Testis (tissue), 3 donors: ENCODE measurements around the gene HPF1. TPM values are rescaled to one million over a fixed set of nuclear protein-coding genes. Genes with fewer than 3 reads are reported as not detected.
"Not testable (repeated sequence)": the region's sequence is repeated elsewhere in the genome, so short reads cannot be mapped to it uniquely, and the experiment has no call there.

Source experiments
- DNase-seq: peaks from one replicate; pipeline ENCODE4 v3.0.0-alpha.2; 2019
- H3K27ac ChIP-seq, 2 donors: fragments of 200-600 bp; sonication (generic); one replicate each; pipeline ENCODE4 v1.5.1; 2019
- H3K27me3 ChIP-seq: fragments of 200-600 bp; sonication (generic); one replicate; pipeline ENCODE4 v1.5.1; 2019
- H3K36me3 ChIP-seq: fragments of 200-600 bp; sonication (generic); one replicate; pipeline ENCODE4 v1.5.1; 2017; ENCODE audit warnings: low read depth; ENCODE audit errors: missing control alignments
- H3K4me1 ChIP-seq: fragments of 200-600 bp; sonication (generic); one replicate; pipeline ENCODE4 v1.5.1; 2019
- H3K4me3 ChIP-seq, 2 donors: fragments of 200-600 bp; sonication (generic); one replicate each; pipeline ENCODE4 v1.5.1; 2017 to 2019
- H3K9me3 ChIP-seq: fragments of 200-600 bp; sonication (generic); one replicate; pipeline ENCODE4 v1.5.1; 2017
- POLR2A ChIP-seq: fragments of 450-650 bp; IDR thresholded peaks from one replicate; pipeline ENCODE4 v1.6.1; 2017; ENCODE audit warnings: antibody characterized with exemption, mild to moderate bottlenecking, moderate library complexity
- WGBS, 2 donors: methylation state at CpG; one replicate each; pipeline ENCODE4 v1.1.5; 2018; 5-methylcytosine and 5-hydroxymethylcytosine counted together
- intact Hi-C: fragments of 100-400 bp; cut with DNase I; formaldehyde crosslinking; loops from one replicate; pipeline ENCODE4 v1.15.1; 2023; ENCODE audit warnings: low total_unique reads
- polyA plus RNA-seq: library from polyadenylated mRNA; stranded (reverse); fragments of 350-450 nt; fragmentation: Illumina TruSeq; extraction: RNeasy Lipid Tissue Mini Kit (QIAGEN cat#74804); gene quantifications from one replicate; pipeline ENCODE4 v1.2.3, GENCODE V29; 2014; ENCODE audit warnings: low read depth, low replicate concordance; ENCODE audit not compliant: insufficient read depth
- total RNA-seq, 2 donors: library from RNA; depleted of rRNA; stranded (reverse); fragments of >200 nt; gene quantifications; one replicate each; pipeline ENCODE4 v1.2.3, GENCODE V29; 2016
- TF ChIP-seq, protein P1 (sequence below), 3 experiments: fragments of 450-650 bp in 2 of 3; fragments of 200-600 bp in 1 of 3; sonication (generic) in 1 of 3; IDR thresholded peaks; one replicate each; pipeline ENCODE4 v1.5.1; 2016 to 2019; ENCODE audit warnings: antibody characterized with exemption in 3 of 3, mild to moderate bottlenecking in 2 of 3, moderate library complexity in 1 of 3

HPF1 gene
- total and polyA plus RNA-seq, 3 donors from 2014 or later = 16.8 to 24.6 (median 18.9) TPM

DNA sequence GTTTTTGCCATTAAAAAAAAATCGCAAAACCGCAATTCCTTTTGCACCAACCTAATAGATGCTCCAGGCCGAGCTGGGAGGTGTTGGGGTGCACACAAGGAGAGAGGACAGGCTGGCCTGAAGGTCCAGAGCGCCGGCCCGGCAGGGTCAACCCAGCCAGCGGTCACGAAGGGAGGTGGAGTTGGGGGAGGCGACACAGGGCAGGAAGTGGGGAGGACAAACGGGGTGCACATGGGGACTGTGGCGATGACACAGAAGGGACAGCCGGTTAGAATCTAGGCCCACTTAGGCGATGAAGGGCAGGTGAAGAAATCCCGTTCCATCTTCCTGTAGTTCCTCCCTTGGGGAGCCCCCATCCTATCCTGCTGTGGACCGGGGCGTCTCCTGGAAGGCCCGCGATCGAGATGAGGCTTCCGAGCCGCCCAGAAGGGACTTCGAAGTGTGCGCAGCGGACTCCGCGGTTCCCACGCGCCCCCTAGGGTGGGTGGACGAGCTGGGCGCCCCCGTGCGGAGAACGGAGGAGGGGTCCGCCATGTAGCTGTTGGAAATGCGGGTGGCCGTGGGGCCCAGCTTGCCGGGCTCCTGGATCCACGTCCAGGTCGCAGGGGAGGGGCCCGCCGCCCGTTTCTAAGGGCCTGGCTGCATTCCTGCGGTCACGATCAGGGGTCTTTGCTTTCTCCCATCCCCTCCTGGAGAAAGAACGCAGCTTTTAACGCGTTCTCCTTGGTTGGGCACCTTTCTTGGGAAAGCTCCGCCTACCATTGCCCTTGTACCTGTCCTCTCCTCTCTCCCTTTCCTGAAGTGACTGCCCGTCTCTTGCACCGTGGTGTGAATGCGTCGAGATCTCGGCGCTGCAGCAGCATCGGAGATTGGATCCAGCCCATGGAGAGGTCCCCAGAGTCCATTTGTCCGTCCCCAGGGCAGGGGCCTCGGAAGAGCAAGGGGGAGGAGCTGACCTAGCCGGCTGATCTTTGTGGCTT is 17.0 kb upstream of the HPF1 start:
- peak; percentile 47 for DNase-seq
- Histone ChIP-seq H3K27ac (no peak overlapping the region), H3K36me3 (no peaks in the 10 kb centered on the region), H3K9me3 (no peaks in the 10 kb centered on the region), H3K4me1 (no peaks in the 10 kb centered on the region), H3K27me3 (no peaks in the 10 kb centered on the region), H3K4me3 (peak overlapping the region; percentile 36 to 56)
- TF ChIP-seq POLR2A = no peak
- TF ChIP-seq, protein P1, sequence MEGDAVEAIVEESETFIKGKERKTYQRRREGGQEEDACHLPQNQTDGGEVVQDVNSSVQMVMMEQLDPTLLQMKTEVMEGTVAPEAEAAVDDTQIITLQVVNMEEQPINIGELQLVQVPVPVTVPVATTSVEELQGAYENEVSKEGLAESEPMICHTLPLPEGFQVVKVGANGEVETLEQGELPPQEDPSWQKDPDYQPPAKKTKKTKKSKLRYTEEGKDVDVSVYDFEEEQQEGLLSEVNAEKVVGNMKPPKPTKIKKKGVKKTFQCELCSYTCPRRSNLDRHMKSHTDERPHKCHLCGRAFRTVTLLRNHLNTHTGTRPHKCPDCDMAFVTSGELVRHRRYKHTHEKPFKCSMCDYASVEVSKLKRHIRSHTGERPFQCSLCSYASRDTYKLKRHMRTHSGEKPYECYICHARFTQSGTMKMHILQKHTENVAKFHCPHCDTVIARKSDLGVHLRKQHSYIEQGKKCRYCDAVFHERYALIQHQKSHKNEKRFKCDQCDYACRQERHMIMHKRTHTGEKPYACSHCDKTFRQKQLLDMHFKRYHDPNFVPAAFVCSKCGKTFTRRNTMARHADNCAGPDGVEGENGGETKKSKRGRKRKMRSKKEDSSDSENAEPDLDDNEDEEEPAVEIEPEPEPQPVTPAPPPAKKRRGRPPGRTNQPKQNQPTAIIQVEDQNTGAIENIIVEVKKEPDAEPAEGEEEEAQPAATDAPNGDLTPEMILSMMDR (IDR thresholded peaks at IDR 0.05) = peak in 1 of 3 experiments; percentile 5
- WGBS, 2 donors = 23 to 24% methylated on average over 28 to 58 of the region's 58 CpGs
- intact Hi-C loops = no loop called here

DNA sequence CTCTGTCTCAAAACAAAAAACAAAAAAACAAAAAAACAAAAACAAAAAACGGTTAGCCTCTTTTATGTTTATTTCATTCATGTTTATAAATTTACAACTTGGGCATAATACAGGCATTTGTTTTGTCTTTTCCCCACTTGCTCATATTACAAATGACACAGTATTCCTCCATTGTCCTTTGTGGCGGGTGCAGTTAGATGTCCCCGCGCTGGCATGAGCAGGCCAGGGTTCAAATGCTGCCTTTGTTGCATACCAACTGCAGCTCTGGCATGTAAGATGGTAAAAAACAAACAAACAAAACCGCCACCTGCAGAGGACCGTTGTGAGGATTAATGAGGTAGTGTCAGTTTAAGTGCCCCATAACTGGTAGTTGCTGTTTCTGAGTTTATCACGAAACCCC is 16.1 kb upstream of the HPF1 start:
- TF ChIP-seq POLR2A = no peak
- TF ChIP-seq, protein P1 (IDR thresholded peaks at IDR 0.05) = no peak

DNA sequence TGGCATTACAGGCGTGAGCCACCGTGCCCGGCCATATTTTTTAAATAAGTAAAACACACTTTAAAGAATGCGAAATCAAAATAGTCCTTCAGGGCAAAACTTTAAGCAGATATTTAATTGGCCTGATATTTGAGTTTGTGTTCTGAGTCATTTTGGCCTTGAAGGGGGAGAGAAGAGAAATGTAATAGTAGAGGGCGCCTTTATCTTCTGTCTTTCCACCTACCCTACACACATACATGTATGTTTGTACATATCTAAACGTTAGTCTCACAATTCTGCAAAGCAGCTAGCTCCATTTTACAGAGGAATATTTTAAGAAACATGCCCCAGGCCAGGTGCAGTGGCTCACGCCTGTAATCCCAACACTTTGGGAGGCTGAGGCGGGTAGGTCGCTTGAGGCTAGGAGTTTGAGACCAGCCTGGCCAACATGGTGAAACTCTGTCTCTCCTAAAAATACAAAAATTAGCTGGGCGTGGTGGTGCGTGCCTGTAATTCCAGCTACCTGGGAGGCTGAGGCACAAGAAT is 13.9 kb upstream of the HPF1 start:
- H3K4me1 ChIP-seq, DNase-seq, H3K9me3 ChIP-seq, intact Hi-C loops, H3K27me3 ChIP-seq, H3K36me3 ChIP-seq, H3K27ac ChIP-seq, H3K4me3 ChIP-seq: not testable (repeated sequence)
- whole genome bisulfite sequencing, 2 donors = 85 to 90% methylated on average over 11 of the region's 11 CpGs

More for the DNA sequence above, 16.1 kb upstream of the HPF1 start:
- no peak overlapping the region for H3K27ac ChIP-seq
- intact Hi-C loops = no loop called here
- 60 to 68% methylated on average over 7 of the region's 7 CpGs for WGBS, 2 donors
- DNase-seq = no peak
- no peaks in the 10 kb centered on the region for H3K36me3 ChIP-seq
- no peak overlapping the region for H3K4me3 ChIP-seq
- H3K9me3 ChIP-seq = no peaks in the 10 kb centered on the region
- no peaks in the 10 kb centered on the region for H3K4me1 ChIP-seq
- no peaks in the 10 kb centered on the region for H3K27me3 ChIP-seq

DNA sequence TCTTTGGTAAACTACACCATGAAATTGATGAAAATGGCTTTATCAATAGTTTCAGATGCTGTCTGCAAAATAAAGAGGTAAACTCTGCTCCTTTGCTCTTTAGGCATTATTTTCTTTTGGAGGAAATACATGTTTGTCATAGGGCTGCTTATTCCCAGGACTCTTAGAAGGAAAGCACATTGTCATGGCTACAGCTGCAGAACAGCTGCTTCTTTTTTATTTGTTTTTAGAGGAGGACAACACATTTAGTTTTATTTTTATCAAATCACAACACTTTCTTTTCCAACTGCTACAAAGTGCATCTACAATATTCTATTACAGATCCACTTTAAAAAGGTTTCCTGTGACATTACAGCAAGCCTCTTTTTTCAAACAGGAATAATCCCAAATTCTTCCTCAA is 12.7 kb upstream of the HPF1 start:
- H3K9me3 ChIP-seq = no peaks in the 10 kb centered on the region
- intact Hi-C loops = no loop called here
- TF ChIP-seq, protein P1 (IDR thresholded peaks at IDR 0.05) = no peak
- TF ChIP-seq POLR2A = no peak
- no peaks in the 10 kb centered on the region for H3K4me1 ChIP-seq
- no peak overlapping the region for H3K4me3 ChIP-seq
- no peak for DNase-seq
- no peaks in the 10 kb centered on the region for H3K27me3 ChIP-seq
- no peaks in the 10 kb centered on the region for H3K36me3 ChIP-seq
- no peak overlapping the region for H3K27ac ChIP-seq

DNA sequence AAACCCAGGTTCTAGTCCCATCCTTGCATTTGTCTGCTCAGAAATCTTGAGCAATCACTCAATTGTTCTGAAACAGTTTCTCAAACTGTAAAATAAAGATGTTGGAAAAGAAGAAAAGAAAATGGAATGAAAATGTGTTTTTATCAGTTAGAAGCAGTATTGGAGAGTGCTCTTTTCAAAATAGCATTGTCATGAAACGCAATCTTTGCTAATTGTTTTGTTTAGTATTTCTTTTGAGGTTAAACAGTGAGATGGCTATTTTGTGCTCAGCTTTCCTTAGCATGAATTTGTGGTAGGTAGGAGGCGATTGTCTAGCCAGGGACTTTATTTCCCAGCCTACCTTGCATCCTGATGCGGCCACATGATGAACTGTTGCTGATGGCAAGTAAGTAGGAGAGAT is 10.6 kb upstream of the HPF1 start:
- Histone ChIP-seq H3K27ac (no peak overlapping the region), H3K4me1 (no peaks in the 10 kb centered on the region), H3K9me3 (no peaks in the 10 kb centered on the region), H3K27me3 (no peaks in the 10 kb centered on the region), H3K4me3 (no peak overlapping the region), H3K36me3 (no peaks in the 10 kb centered on the region)
- no peak for DNase-seq
- intact Hi-C loops = no loop called here
- 92 to 93% methylated on average over 3 of the region's 3 CpGs for WGBS, 2 donors
- TF ChIP-seq POLR2A = no peak
- TF ChIP-seq, protein P1 (IDR thresholded peaks at IDR 0.05) = no peak
